RWPE2 (cell line): ENCODE measurements around the gene SACM1L.

Experiments used
- ATAC-seq: fragments of 200-7000 bp; cut with Tn5 transposase; 3 replicates; pipeline ENCODE4 v1.9.1; 2021; ENCODE audit warnings: low read depth
- DNase-seq: peaks from one replicate; pipeline ENCODE4 v3.0.0-alpha.2; 2020; ENCODE audit warnings: low spot score
- H3K27ac ChIP-seq: fragments of 450-650 bp; 2 replicates; pipeline ENCODE4 v1.5.1; 2017; ENCODE audit warnings: mild to moderate bottlenecking; ENCODE audit not compliant: poor library complexity, severe bottlenecking
- H3K27me3 ChIP-seq: fragments of 250-450 bp; sonication (Bioruptor Pico); 2 replicates; pipeline ENCODE4 v1.5.1; 2021; ENCODE audit warnings: mild to moderate bottlenecking, moderate library complexity; ENCODE audit not compliant: insufficient read depth, poor library complexity, severe bottlenecking
- H3K36me3 ChIP-seq: fragments of 250-450 bp; sonication (Bioruptor Pico); 2 replicates; pipeline ENCODE4 v1.5.1; 2020; ENCODE audit warnings: low read depth, mild to moderate bottlenecking, moderate library complexity
- H3K4me1 ChIP-seq: fragments of 250-450 bp; sonication (Bioruptor Pico); 2 replicates; pipeline ENCODE4 v1.5.1; 2021; ENCODE audit warnings: mild to moderate bottlenecking, moderate library complexity; ENCODE audit not compliant: insufficient read depth, poor library complexity, severe bottlenecking
- H3K4me3 ChIP-seq: fragments of 250-450 bp; sonication (Bioruptor Pico); 2 replicates; pipeline ENCODE4 v1.5.1; 2021; ENCODE audit warnings: mild to moderate bottlenecking, moderate library complexity; ENCODE audit not compliant: severe bottlenecking
- H3K9me3 ChIP-seq: fragments of 250-450 bp; sonication (Bioruptor Pico); 2 replicates; pipeline ENCODE4 v1.5.1; 2021; ENCODE audit warnings: mild to moderate bottlenecking, moderate library complexity; ENCODE audit not compliant: severe bottlenecking
- TF ChIP-seq, protein P1 (sequence below): fragments of 450-650 bp; IDR thresholded peaks from one replicate; pipeline ENCODE4 v1.5.1; 2017; ENCODE audit warnings: mild to moderate bottlenecking, moderate library complexity; ENCODE audit not compliant: poor library complexity, severe bottlenecking

Gene SACM1L

DNA sequence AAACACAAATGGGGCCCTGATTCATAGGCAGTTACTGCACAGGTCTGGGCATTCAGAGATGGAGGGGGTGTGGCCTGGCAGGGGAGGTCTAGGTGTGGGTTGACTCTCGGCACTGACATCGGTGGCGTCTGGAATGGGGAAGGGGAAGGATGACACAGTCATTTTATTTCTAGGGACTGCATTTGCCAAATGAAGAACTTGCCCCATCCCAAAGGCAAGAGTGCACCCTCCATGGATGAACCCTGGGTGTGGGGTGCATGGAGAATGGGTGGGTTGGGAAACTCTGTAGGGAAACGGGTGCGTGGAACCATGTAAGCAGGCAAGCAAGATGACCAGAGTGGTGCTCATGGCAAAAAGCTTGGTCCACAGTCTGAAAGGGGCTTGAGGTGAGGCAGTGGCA, 82.6 kb downstream of the SACM1L start:
- no peak for ATAC-seq
- TF ChIP-seq, protein P1, sequence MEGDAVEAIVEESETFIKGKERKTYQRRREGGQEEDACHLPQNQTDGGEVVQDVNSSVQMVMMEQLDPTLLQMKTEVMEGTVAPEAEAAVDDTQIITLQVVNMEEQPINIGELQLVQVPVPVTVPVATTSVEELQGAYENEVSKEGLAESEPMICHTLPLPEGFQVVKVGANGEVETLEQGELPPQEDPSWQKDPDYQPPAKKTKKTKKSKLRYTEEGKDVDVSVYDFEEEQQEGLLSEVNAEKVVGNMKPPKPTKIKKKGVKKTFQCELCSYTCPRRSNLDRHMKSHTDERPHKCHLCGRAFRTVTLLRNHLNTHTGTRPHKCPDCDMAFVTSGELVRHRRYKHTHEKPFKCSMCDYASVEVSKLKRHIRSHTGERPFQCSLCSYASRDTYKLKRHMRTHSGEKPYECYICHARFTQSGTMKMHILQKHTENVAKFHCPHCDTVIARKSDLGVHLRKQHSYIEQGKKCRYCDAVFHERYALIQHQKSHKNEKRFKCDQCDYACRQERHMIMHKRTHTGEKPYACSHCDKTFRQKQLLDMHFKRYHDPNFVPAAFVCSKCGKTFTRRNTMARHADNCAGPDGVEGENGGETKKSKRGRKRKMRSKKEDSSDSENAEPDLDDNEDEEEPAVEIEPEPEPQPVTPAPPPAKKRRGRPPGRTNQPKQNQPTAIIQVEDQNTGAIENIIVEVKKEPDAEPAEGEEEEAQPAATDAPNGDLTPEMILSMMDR = no peak
- Histone ChIP-seq H3K27ac (no peak overlapping the region), H3K4me3 (no peak overlapping the region), H3K4me1 (no peaks in the 10 kb centered on the region), H3K36me3 (no peaks in the 10 kb centered on the region), H3K9me3 (no peaks in the 10 kb centered on the region), H3K27me3 (peaks cover 5% of the 10 kb centered on the region)
- no peak for DNase-seq

DNA sequence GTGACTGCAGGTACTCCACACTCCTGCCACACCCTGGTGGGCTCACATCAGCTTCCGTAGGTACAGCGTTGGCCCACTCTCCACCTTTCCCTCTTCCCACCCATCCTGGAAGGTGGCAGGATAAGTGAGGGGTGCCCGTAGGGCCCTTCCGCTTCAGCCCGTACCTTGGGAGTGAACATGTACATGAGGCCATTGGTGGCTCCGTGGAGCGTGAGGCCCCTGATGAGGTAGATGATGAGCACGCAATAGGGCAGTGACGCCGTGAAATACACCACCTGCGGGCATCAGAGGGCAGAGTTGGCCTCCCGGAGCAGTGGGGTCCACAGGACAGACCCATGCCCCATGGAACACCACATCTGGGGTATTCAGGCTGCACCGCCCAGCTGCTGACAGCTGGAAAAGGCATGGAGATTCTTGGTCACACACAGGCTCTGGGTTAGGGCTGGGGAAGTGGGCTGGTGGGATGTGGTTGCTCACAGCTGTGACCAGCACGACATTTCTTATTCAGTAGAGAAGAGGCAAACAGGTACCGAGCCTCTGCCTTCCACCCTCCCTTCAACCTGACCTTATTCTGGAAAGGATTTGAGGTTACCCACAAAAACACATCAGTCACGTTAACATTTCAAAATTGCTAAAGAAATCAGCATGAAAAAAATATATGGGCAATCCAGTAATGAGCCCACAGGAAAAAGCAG, 83.3 kb downstream of the SACM1L start:
- H3K9me3 ChIP-seq = no peaks in the 10 kb centered on the region
- H3K27me3 ChIP-seq = peaks cover 5% of the 10 kb centered on the region
- ATAC-seq = no peak
- no peak for DNase-seq
- H3K27ac ChIP-seq = no peak overlapping the region
- TF ChIP-seq, protein P1 = no peak
- no peaks in the 10 kb centered on the region for H3K36me3 ChIP-seq
- H3K4me3 ChIP-seq = no peak overlapping the region
- no peaks in the 10 kb centered on the region for H3K4me1 ChIP-seq

DNA sequence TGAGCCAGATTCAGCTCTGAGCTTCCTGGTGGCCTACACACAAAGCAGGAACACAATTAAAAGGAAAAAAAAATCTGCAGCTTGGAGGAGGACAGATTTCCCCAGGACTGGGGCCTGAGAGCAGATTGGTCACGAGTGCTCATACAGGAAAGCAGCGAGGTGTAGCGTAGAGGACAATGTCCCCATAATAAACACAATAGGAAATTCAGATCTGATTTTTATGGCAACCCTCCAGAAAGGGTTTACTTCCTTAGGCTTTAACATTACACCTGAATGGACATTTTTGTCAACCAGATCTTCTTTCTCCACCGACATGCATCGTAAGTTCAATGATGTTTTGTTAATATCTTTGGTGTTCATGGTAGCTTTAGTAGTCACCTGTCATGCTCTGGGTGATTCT, 83.9 kb downstream of the SACM1L start:
- Histone ChIP-seq H3K4me3 (no peak overlapping the region), H3K27ac (no peak overlapping the region), H3K9me3 (no peaks in the 10 kb centered on the region), H3K27me3 (peaks cover 5% of the 10 kb centered on the region), H3K36me3 (no peaks in the 10 kb centered on the region), H3K4me1 (no peaks in the 10 kb centered on the region)
- TF ChIP-seq, protein P1 = no peak
- ATAC-seq = no peak
- DNase-seq = no peak

DNA sequence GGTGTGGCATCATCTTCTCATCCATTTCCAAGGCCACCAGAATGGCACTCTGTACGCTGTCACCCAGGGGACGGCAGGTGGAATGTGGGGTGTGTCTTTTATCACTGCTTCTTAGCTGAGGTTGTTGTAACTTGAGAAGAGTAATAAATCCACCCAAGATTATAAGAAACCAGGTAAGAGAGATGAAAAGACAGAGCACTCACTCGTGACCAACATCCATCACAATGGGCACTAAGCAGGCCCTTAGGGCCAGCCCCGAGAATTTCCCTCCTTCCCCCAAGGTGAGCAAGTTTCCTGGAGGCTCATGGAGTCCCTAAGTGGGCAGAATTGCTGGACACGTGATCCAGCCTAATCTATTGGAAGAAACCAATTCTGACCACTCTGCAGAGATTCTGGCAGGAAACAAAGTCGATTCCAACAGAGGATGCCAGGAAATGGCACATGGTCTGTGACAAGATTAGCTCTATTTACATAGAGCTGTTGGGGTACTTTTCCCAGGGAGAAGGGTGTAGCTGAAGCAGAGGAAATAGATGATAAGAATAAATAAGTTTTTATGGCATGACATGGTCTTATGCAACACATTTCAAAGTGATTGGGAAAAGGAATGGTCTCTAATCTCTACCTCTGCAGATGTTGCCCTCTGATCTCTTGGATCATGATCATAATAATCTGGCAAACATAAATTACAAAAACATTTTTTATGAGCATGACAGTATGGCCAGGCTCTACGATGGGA, 84.7 kb downstream of the SACM1L start:
- DNase-seq = no peak
- TF ChIP-seq, protein P1 = no peak
- H3K27ac ChIP-seq = no peak overlapping the region
- no peak for ATAC-seq
- no peak overlapping the region for H3K4me3 ChIP-seq
- no peaks in the 10 kb centered on the region for H3K36me3 ChIP-seq
- no peaks in the 10 kb centered on the region for H3K4me1 ChIP-seq
- H3K9me3 ChIP-seq = no peaks in the 10 kb centered on the region
- peaks cover 2% of the 10 kb centered on the region for H3K27me3 ChIP-seq
